ENCODE measurements around the gene SND1. TPM values are rescaled to one million over a fixed set of nuclear protein-coding genes. Genes with fewer than 3 reads are reported as not detected.

The SND1 gene
- total RNA-seq, 1 experiment from 2014 or later: 274 TPM

- no peaks in the 10 kb centered on the region for H3K27me3 ChIP-seq (replicated peaks; ENCODE audit: control insufficient read depth, insufficient read depth, low read length)
- no peak for DNase-seq
- ChIA-PET POLR2A (no interaction called here), CTCF (no interaction called here)
- no peak overlapping the region for H3K4me3 ChIP-seq (ENCODE audit: low read depth, low read length)
- peaks cover 6% of the 10 kb centered on the region for H3K4me1 Mint-ChIP-seq (ENCODE audit: low read depth, unreplicated experiment)
- no peaks in the 10 kb centered on the region for H3K9me3 Mint-ChIP-seq (ENCODE audit: unreplicated experiment)
- peaks cover 33% of the 10 kb centered on the region for H3K36me3 Mint-ChIP-seq (ENCODE audit: insufficient read depth, unreplicated experiment)
- no peak overlapping the region for H3K27ac Mint-ChIP-seq (ENCODE audit: unreplicated experiment)
- H3K4me3 Mint-ChIP-seq (ENCODE audit: unreplicated experiment): no peak overlapping the region
- no peak for TF ChIP-seq CTCF (IDR thresholded peaks at IDR 0.05; ENCODE audit: insufficient read depth in 1 of 2, low read depth in 1 of 2, low read length in 1 of 2, severe bottlenecking in 1 of 2, unreplicated experiment in 1 of 2)
- intact Hi-C loops (cut with micrococcal nuclease; ENCODE audit: unreplicated experiment): no loop called here
- no peaks in the 10 kb centered on the region for H3K9me3 ChIP-seq
- BruUV-seq (replicated peaks): no TSS peak
- no peaks in the 10 kb centered on the region for H3K4me1 ChIP-seq
- no peaks in the 10 kb centered on the region for H3K36me3 ChIP-seq (ENCODE audit: control insufficient read depth, insufficient read depth, low read length)
- H3K27me3 Mint-ChIP-seq (ENCODE audit: insufficient read depth, unreplicated experiment): no peaks in the 10 kb centered on the region
These were observed 115.0 kb downstream of the SND1 start for GRCh38 chr7:127766831-127767459.

GRCh38 chr7:127768241-127768640, 116.2 kb downstream of the SND1 start:
- POLR2A ChIA-PET: no interaction called here
- no peaks in the 10 kb centered on the region for H3K27me3 ChIP-seq (replicated peaks; ENCODE audit: control insufficient read depth, insufficient read depth, low read length)
- no peaks in the 10 kb centered on the region for H3K9me3 ChIP-seq
- no TSS peak for BruUV-seq (replicated peaks)
- Mint-ChIP-seq H3K4me3 (ENCODE audit: unreplicated experiment) (no peak overlapping the region), H3K27ac (ENCODE audit: unreplicated experiment) (no peak overlapping the region), H3K36me3 (ENCODE audit: insufficient read depth, unreplicated experiment) (peaks cover 29% of the 10 kb centered on the region), H3K4me1 (ENCODE audit: low read depth, unreplicated experiment) (no peaks in the 10 kb centered on the region), H3K27me3 (ENCODE audit: insufficient read depth, unreplicated experiment) (no peaks in the 10 kb centered on the region), H3K9me3 (ENCODE audit: unreplicated experiment) (no peaks in the 10 kb centered on the region)
- H3K4me1 ChIP-seq: no peaks in the 10 kb centered on the region
- intact Hi-C loops (cut with micrococcal nuclease; ENCODE audit: unreplicated experiment): no loop called here
- no peaks in the 10 kb centered on the region for H3K36me3 ChIP-seq (ENCODE audit: control insufficient read depth, insufficient read depth, low read length)
- no peak for DNase-seq
- H3K4me3 ChIP-seq (ENCODE audit: low read depth, low read length): no peak overlapping the region
- TF ChIP-seq CTCF (IDR thresholded peaks at IDR 0.05; ENCODE audit: insufficient read depth in 1 of 2, low read depth in 1 of 2, low read length in 1 of 2, severe bottlenecking in 1 of 2, unreplicated experiment in 1 of 2): no peak
- CTCF ChIA-PET: no interaction called here

- no peak for DNase-seq
- no TSS peak for BruUV-seq (replicated peaks)
- intact Hi-C loops (cut with micrococcal nuclease; ENCODE audit: unreplicated experiment): no loop called here
These were observed 117.1 kb downstream of the SND1 start for GRCh38 chr7:127769137-127769536.

More at GRCh38 chr7:127769137-127769536, 117.1 kb downstream of the SND1 start:
- H3K36me3 Mint-ChIP-seq (ENCODE audit: insufficient read depth, unreplicated experiment): peaks cover 22% of the 10 kb centered on the region
- POLR2A ChIA-PET: no interaction called here
- H3K27me3 Mint-ChIP-seq (ENCODE audit: insufficient read depth, unreplicated experiment): no peaks in the 10 kb centered on the region
- Histone ChIP-seq H3K4me3 (ENCODE audit: low read depth, low read length) (no peak overlapping the region), H3K27me3 (replicated peaks; ENCODE audit: control insufficient read depth, insufficient read depth, low read length) (no peaks in the 10 kb centered on the region), H3K9me3 (no peaks in the 10 kb centered on the region), H3K4me1 (no peaks in the 10 kb centered on the region), H3K36me3 (ENCODE audit: control insufficient read depth, insufficient read depth, low read length) (no peaks in the 10 kb centered on the region)
- no peak overlapping the region for H3K27ac Mint-ChIP-seq (ENCODE audit: unreplicated experiment)
- H3K4me1 Mint-ChIP-seq (ENCODE audit: low read depth, unreplicated experiment): no peaks in the 10 kb centered on the region
- no peak for TF ChIP-seq CTCF (IDR thresholded peaks at IDR 0.05; ENCODE audit: insufficient read depth in 1 of 2, low read depth in 1 of 2, low read length in 1 of 2, severe bottlenecking in 1 of 2, unreplicated experiment in 1 of 2)
- CTCF ChIA-PET: no interaction called here
- H3K4me3 Mint-ChIP-seq (ENCODE audit: unreplicated experiment): no peak overlapping the region
- H3K9me3 Mint-ChIP-seq (ENCODE audit: unreplicated experiment): no peaks in the 10 kb centered on the region
